Caco-2 (cell line): Measurements from ENCODE around the gene SLC1A3. TPM values are rescaled to one million over a fixed set of nuclear protein-coding genes. Genes with fewer than 3 reads are reported as not detected.

Source experiments
- BruUV-seq: library from RNA; stranded (reverse); fragments of 400-500 nt; replicated peaks from 2 replicates; lab custom pipeline; 2021; lab: Mats Ljungman, UMichigan
- CTCF ChIA-PET: fragments of 300-600 bp; sonication (Branson Sonifier 250); formaldehyde crosslinking; loops from one replicate; lab custom pipeline; 2022; ENCODE audit warnings: antibody characterized with exemption; lab: Charles Lee
- POLR2A ChIA-PET: fragments of 300-600 bp; sonication (Branson Sonifier 250); formaldehyde crosslinking; loops from one replicate; lab custom pipeline; 2022; ENCODE audit warnings: antibody characterized with exemption; lab: Charles Lee
- DNase-seq, 2 experiments: peaks; one replicate each; pipeline versions ENCODE4 v3.0.0 to v3.0.0-alpha.2; 2020 to 2022
- H3K27me3 ChIP-seq: replicated peaks from 2 replicates; pipeline ENCODE4 v1.6.0; 2011; ENCODE audit warnings: low read length; ENCODE audit not compliant: control insufficient read depth, insufficient read depth
- H3K36me3 ChIP-seq: 2 replicates; pipeline ENCODE4 v1.5.1; 2011; ENCODE audit warnings: low read length; ENCODE audit not compliant: control insufficient read depth, insufficient read depth
- H3K4me1 ChIP-seq: fragments of 250-450 bp; sonication (Bioruptor Pico); 2 replicates; pipeline ENCODE4 v1.5.1; 2020; ENCODE audit warnings: mild to moderate bottlenecking
- H3K4me3 ChIP-seq: 2 replicates; pipeline ENCODE4 v1.5.1; 2011; ENCODE audit warnings: low read depth, mild to moderate bottlenecking, control low read depth, low read length
- H3K9me3 ChIP-seq: fragments of 250-450 bp; sonication (Bioruptor Pico); 2 replicates; pipeline ENCODE4 v1.5.1; 2020; ENCODE audit warnings: mild to moderate bottlenecking, moderate library complexity
- H3K27ac Mint-ChIP-seq: one replicate; pipeline ENCODE4 v1.8.0; 2022; ENCODE audit warnings: mixed read lengths; ENCODE audit not compliant: unreplicated experiment
- H3K27me3 Mint-ChIP-seq: one replicate; pipeline ENCODE4 v1.8.0; 2022; ENCODE audit warnings: mixed read lengths; ENCODE audit not compliant: insufficient read depth, unreplicated experiment
- H3K36me3 Mint-ChIP-seq: one replicate; pipeline ENCODE4 v1.8.0; 2022; ENCODE audit warnings: mild to moderate bottlenecking, mixed read lengths; ENCODE audit not compliant: insufficient read depth, unreplicated experiment
- H3K4me1 Mint-ChIP-seq: one replicate; pipeline ENCODE4 v1.8.0; 2022; ENCODE audit warnings: low read depth, mixed read lengths; ENCODE audit not compliant: unreplicated experiment
- H3K4me3 Mint-ChIP-seq: one replicate; pipeline ENCODE4 v1.8.0; 2022; ENCODE audit warnings: mild to moderate bottlenecking, moderate library complexity, mixed read lengths; ENCODE audit not compliant: unreplicated experiment
- H3K9me3 Mint-ChIP-seq: one replicate; pipeline ENCODE4 v1.8.0; 2022; ENCODE audit warnings: mixed read lengths; ENCODE audit not compliant: unreplicated experiment
- CTCF ChIP-seq, 2 experiments: fragments of 200-600 bp in 1 of 2; IDR thresholded peaks; 1 replicate in 1 of 2; 2 replicates in 1 of 2; pipeline versions ENCODE4 v1.5.1 to v1.8.0; 2011 to 2022; ENCODE audit warnings: antibody characterized with exemption in 1 of 2, control low read depth in 1 of 2, inconsistent platforms in 1 of 2, low read depth in 1 of 2, low read length in 1 of 2, mild to moderate bottlenecking in 1 of 2, moderate library complexity in 1 of 2; ENCODE audit not compliant: insufficient read depth in 1 of 2, severe bottlenecking in 1 of 2, unreplicated experiment in 1 of 2
- intact Hi-C: fragments of 100-400 bp; cut with micrococcal nuclease; formaldehyde crosslinking; loops from one replicate; pipeline ENCODE4 v1.10.0; 2022; ENCODE audit not compliant: unreplicated experiment
- total RNA-seq: library from RNA; stranded (reverse); gene quantifications from 2 replicates; pipeline ENCODE4 v1.2.3, GENCODE V29; 2022

Gene SLC1A3
- total RNA-seq, 1 experiment from 2014 or later, result 178 TPM

GRCh38 chr5:36611520-36612274 is 5.3 kb downstream of the SLC1A3 start:
- no TSS peak for BruUV-seq
- peak overlapping the region; percentile 54 for H3K4me3 Mint-ChIP-seq
- ChIA-PET POLR2A (interaction anchor here (0.5 kb wide), 1 partner anchor 197 kb away, joined by 3 read pairs; no protein-coding TSS in a partner anchor), CTCF (no interaction called here)
- Histone ChIP-seq H3K27me3 (no peaks in the 10 kb centered on the region), H3K4me3 (no peak overlapping the region), H3K36me3 (no peaks in the 10 kb centered on the region; the same call in 1 of the 2 replicates), H3K9me3 (no peaks in the 10 kb centered on the region), H3K4me1 (peaks cover 61% of the 10 kb centered on the region)
- no peaks in the 10 kb centered on the region for H3K9me3 Mint-ChIP-seq
- intact Hi-C loops, result no loop called here
- no peaks in the 10 kb centered on the region for H3K27me3 Mint-ChIP-seq
- peaks cover 98% of the 10 kb centered on the region for H3K36me3 Mint-ChIP-seq
- peaks cover 58% of the 10 kb centered on the region for H3K4me1 Mint-ChIP-seq
- H3K27ac Mint-ChIP-seq, result no peak overlapping the region
- TF ChIP-seq CTCF (IDR thresholded peaks at IDR 0.05; ENCODE audit: insufficient read depth in 1 of 2, low read depth in 1 of 2, low read length in 1 of 2, severe bottlenecking in 1 of 2, unreplicated experiment in 1 of 2), result no peak
- DNase-seq, result no peak

- POLR2A ChIA-PET, result interaction anchor here (0.7 kb wide), 1 partner anchor 368 kb away, joined by 4 read pairs; no protein-coding TSS in a partner anchor
- no peaks in the 10 kb centered on the region for H3K9me3 Mint-ChIP-seq
- H3K4me1 Mint-ChIP-seq, result peaks cover 58% of the 10 kb centered on the region
Measured at GRCh38 chr5:36613241-36613640, 6.8 kb downstream of the SLC1A3 start.

More at GRCh38 chr5:36613241-36613640, 6.8 kb downstream of the SLC1A3 start:
- H3K36me3 Mint-ChIP-seq, result peaks cover 92% of the 10 kb centered on the region
- H3K27me3 ChIP-seq, result no peaks in the 10 kb centered on the region
- H3K9me3 ChIP-seq, result no peaks in the 10 kb centered on the region
- no peaks in the 10 kb centered on the region; the same call in 1 of the 2 replicates for H3K36me3 ChIP-seq
- peaks cover 61% of the 10 kb centered on the region for H3K4me1 ChIP-seq
- no TSS peak for BruUV-seq
- CTCF ChIA-PET, result interaction anchor here (0.6 kb wide), 1 partner anchor 116 kb away, joined by 7 read pairs; no protein-coding TSS in a partner anchor
- H3K4me3 Mint-ChIP-seq, result peak overlapping the region; percentile 7
- no peak overlapping the region for H3K27ac Mint-ChIP-seq
- intact Hi-C loops, result no loop called here
- H3K27me3 Mint-ChIP-seq, result no peaks in the 10 kb centered on the region
- TF ChIP-seq CTCF (IDR thresholded peaks at IDR 0.05; ENCODE audit: insufficient read depth in 1 of 2, low read depth in 1 of 2, low read length in 1 of 2, severe bottlenecking in 1 of 2, unreplicated experiment in 1 of 2), result no peak
- DNase-seq, result peak; percentile 55 to 56
- H3K4me3 ChIP-seq, result no peak overlapping the region
